Measurements from ENCODE around the gene AOC3. TPM values are rescaled to one million over a fixed set of nuclear protein-coding genes. Genes with fewer than 3 reads are reported as not detected.

AOC3 gene
- polyA plus RNA-seq, 1 donor from 2014 or later = 0.35 TPM

- TF ChIP-seq POLR2AphosphoS5 (IDR thresholded peaks at IDR 0.05) (no peak), RAD21 (conservative IDR thresholded peaks at IDR 0.05) (no peak), EP300 (conservative IDR thresholded peaks at IDR 0.05; ENCODE audit: poor library complexity, severe bottlenecking) (no peak), REST (IDR thresholded peaks at IDR 0.05; ENCODE audit: borderline replicate concordance) (no peak), MXI1 (conservative IDR thresholded peaks at IDR 0.05; ENCODE audit: poor library complexity, severe bottlenecking) (no peak), TAF1 (IDR thresholded peaks at IDR 0.05; ENCODE audit: low read depth) (no peak), EZH2 (IDR thresholded peaks at IDR 0.05; ENCODE audit: borderline replicate concordance, insufficient read depth, low read length, poor library complexity, severe bottlenecking) (no peak), SMC3 (conservative IDR thresholded peaks at IDR 0.05; ENCODE audit: poor library complexity) (no peak)
- TF ChIP-seq, protein P1, sequence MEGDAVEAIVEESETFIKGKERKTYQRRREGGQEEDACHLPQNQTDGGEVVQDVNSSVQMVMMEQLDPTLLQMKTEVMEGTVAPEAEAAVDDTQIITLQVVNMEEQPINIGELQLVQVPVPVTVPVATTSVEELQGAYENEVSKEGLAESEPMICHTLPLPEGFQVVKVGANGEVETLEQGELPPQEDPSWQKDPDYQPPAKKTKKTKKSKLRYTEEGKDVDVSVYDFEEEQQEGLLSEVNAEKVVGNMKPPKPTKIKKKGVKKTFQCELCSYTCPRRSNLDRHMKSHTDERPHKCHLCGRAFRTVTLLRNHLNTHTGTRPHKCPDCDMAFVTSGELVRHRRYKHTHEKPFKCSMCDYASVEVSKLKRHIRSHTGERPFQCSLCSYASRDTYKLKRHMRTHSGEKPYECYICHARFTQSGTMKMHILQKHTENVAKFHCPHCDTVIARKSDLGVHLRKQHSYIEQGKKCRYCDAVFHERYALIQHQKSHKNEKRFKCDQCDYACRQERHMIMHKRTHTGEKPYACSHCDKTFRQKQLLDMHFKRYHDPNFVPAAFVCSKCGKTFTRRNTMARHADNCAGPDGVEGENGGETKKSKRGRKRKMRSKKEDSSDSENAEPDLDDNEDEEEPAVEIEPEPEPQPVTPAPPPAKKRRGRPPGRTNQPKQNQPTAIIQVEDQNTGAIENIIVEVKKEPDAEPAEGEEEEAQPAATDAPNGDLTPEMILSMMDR (IDR thresholded peaks at IDR 0.05; ENCODE audit: poor library complexity, severe bottlenecking) = no peak
- Histone ChIP-seq H3F3A (ENCODE audit: insufficient read depth, low read length, poor library complexity, severe bottlenecking) (no peaks in the 10 kb centered on the region), H3K36me3 (ENCODE audit: insufficient read depth, low read length) (no peaks in the 10 kb centered on the region)
Measured at GRCh38 chr17:42886283-42887176, 35.5 kb downstream of the AOC3 start.

GRCh38 chr17:42889809-42890208 lies 38.8 kb downstream of the AOC3 start:
- Histone ChIP-seq H3K9ac (ENCODE audit: low read length) (no peak overlapping the region), H4K20me1 (ENCODE audit: insufficient read depth) (no peaks in the 10 kb centered on the region), H3K9me3 (ENCODE audit: low read length) (no peaks in the 10 kb centered on the region), H3K9me2 (ENCODE audit: insufficient read depth, low read length) (no peaks in the 10 kb centered on the region), H3K36me3 (ENCODE audit: insufficient read depth, low read length) (no peaks in the 10 kb centered on the region), H2AFZ (ENCODE audit: low read depth, low read length) (no peak overlapping the region), H3K27ac (ENCODE audit: low read length) (no peak overlapping the region), H3K4me3 (ENCODE audit: low read length) (no peak overlapping the region), H3K79me2 (replicated peaks; ENCODE audit: insufficient read depth, low read length) (no peaks in the 10 kb centered on the region), H3F3A (ENCODE audit: insufficient read depth, low read length, poor library complexity, severe bottlenecking) (no peaks in the 10 kb centered on the region), H3K27me3 (ENCODE audit: insufficient read depth, low read depth, low read length) (no peaks in the 10 kb centered on the region), H3K4me2 (ENCODE audit: low read length) (no peak overlapping the region)
- TF ChIP-seq EZH2 (IDR thresholded peaks at IDR 0.05; ENCODE audit: borderline replicate concordance, insufficient read depth, low read length, poor library complexity, severe bottlenecking) = no peak
- no peak for TF ChIP-seq POLR2AphosphoS5 (IDR thresholded peaks at IDR 0.05)
- TF ChIP-seq REST (IDR thresholded peaks at IDR 0.05; ENCODE audit: borderline replicate concordance) = no peak
- TF ChIP-seq MXI1 (conservative IDR thresholded peaks at IDR 0.05; ENCODE audit: poor library complexity, severe bottlenecking) = no peak
- no peak for TF ChIP-seq SMC3 (conservative IDR thresholded peaks at IDR 0.05; ENCODE audit: poor library complexity)
- no peak for TF ChIP-seq TAF1 (IDR thresholded peaks at IDR 0.05; ENCODE audit: low read depth)

More at GRCh38 chr17:42886283-42887176, 35.5 kb downstream of the AOC3 start:
- no peak overlapping the region for H3K27ac ChIP-seq (ENCODE audit: low read length)
- no peak overlapping the region for H3K4me2 ChIP-seq (ENCODE audit: low read length)
- no peaks in the 10 kb centered on the region for H4K20me1 ChIP-seq (ENCODE audit: insufficient read depth)
- no peaks in the 10 kb centered on the region for H3K9me3 ChIP-seq (ENCODE audit: low read length)
- H3K27me3 ChIP-seq (ENCODE audit: insufficient read depth, low read depth, low read length) = no peaks in the 10 kb centered on the region
- no peaks in the 10 kb centered on the region for H3K9me2 ChIP-seq (ENCODE audit: insufficient read depth, low read length)
- no peak overlapping the region for H3K4me3 ChIP-seq (ENCODE audit: low read length)
- no peaks in the 10 kb centered on the region for H3K79me2 ChIP-seq (replicated peaks; ENCODE audit: insufficient read depth, low read length)
- no peak overlapping the region for H3K9ac ChIP-seq (ENCODE audit: low read length)
- H2AFZ ChIP-seq (ENCODE audit: low read depth, low read length) = no peak overlapping the region
